IMR-90 (cell line): ENCODE results near the gene PUDP.

ENCODE experiments used
- BHLHE40 ChIP-seq: fragments of 150-350 bp; IDR thresholded peaks from 2 replicates; pipeline ENCODE4 v1.6.1; 2016; ENCODE audit warnings: mild to moderate bottlenecking, low read depth, low read length
- CTCF ChIP-seq: conservative IDR thresholded peaks from 2 replicates; pipeline ENCODE4 v1.5.1; 2012; ENCODE audit warnings: mild to moderate bottlenecking, low read depth, low read length, improper control_type of control experiment
- MXI1 ChIP-seq: IDR thresholded peaks from 2 replicates; pipeline ENCODE4 v1.6.1; 2012; ENCODE audit warnings: low read depth, mild to moderate bottlenecking, low read length, moderate library complexity, borderline replicate concordance
- POLR2A ChIP-seq: IDR thresholded peaks from 2 replicates; pipeline ENCODE4 v1.6.1; 2012; ENCODE audit warnings: mild to moderate bottlenecking, low read depth, low read length
- RAD21 ChIP-seq: IDR thresholded peaks from 2 replicates; pipeline ENCODE4 v1.6.1; 2012; ENCODE audit warnings: low read length, improper control_type of control experiment
- USF2 ChIP-seq: fragments of 150-350 bp; IDR thresholded peaks from 2 replicates; pipeline ENCODE4 v1.6.1; 2017; ENCODE audit warnings: mild to moderate bottlenecking, antibody characterized with exemption, low read length, low read depth

GRCh38 chrX:7062903-7063302 lies 85.0 kb downstream of the PUDP start:
- TF ChIP-seq RAD21: no peak
- TF ChIP-seq CTCF: no peak
- TF ChIP-seq POLR2A: no peak
- no peak for TF ChIP-seq USF2
- no peak for TF ChIP-seq BHLHE40
- no peak for TF ChIP-seq MXI1
